GM18907 (cell line): ENCODE results near the gene KCNJ11.
"Not testable (repeated sequence)": the region's sequence is repeated elsewhere in the genome, so short reads cannot be mapped to it uniquely, and the experiment has no call there.

ENCODE experiments used
- ATAC-seq: cut with Tn5 transposase; IDR thresholded peaks from one replicate; pipeline ENCODE4 v1.9.1; 2021; ENCODE audit warnings: mild to moderate bottlenecking, moderate library complexity; ENCODE audit not compliant: unreplicated experiment

KCNJ11 gene

DNA sequence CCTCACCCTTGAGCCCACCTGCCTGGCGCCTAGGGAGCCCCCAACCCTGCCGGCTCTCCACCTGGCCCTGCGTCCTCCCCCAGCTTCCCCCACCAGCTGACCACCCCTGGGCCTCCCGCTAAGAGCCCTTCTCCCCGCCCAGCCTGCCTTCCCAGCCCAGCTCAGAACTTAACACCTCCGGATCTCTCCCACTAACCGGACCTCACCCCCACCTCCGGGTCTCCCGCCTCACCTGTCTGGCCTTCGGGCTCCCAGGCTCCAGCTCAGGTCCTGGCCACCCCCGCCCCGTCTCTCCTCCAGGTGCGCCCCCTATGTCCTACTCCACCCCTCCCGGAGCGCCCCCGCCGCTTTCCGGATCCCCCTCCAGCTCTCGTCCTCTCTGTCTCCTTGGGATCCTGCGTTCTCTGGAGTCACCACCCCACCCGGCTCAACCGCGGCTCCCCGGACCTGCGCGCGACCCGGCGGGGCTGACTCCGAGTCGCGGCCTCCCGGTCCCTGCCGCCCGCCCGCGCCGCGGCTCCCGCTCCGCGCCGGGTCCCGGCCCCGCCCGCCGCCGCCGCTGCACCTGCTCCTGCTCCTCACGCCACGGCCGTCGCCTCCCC lies at the start of gene KCNJ11:
Gene KCNJ11, minus strand, starts transcription at position 51 of the 602 bp plus-strand sequence. CDS start 568 bp downstream, outside the sequence.
- peak; percentile 42 for ATAC-seq

GRCh38 chr11:17437366-17437765 lies 48.9 kb upstream of the KCNJ11 start:
- ATAC-seq: no peak

- no peak for ATAC-seq
Observed at GRCh38 chr11:17434108-17434507, 45.6 kb upstream of the KCNJ11 start.

- no peak for ATAC-seq
Observed at GRCh38 chr11:17432002-17432401, 43.5 kb upstream of the KCNJ11 start.

GRCh38 chr11:17431139-17431538 lies 42.7 kb upstream of the KCNJ11 start:
- ATAC-seq: no peak

DNA sequence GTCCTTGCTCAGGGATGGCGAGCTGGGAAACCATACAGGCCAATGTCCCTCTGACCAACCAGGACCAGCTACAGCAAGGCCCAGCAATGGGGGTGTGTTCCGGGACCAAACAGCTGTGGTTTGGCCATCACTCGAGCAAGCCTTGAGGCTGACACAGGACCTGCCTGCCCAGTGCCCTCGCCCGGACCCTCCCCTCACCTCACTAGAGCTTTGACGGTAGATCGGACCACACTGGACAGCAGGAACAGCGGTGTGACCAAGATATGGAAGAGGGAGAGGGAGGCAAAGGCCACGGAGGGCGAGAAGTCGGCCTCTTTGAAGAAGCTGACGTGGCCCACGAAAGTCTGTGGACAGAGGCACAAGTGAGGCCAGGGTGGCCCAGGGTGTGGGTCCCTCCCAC lies 42.2 kb upstream of the KCNJ11 start:
- no peak for ATAC-seq

DNA sequence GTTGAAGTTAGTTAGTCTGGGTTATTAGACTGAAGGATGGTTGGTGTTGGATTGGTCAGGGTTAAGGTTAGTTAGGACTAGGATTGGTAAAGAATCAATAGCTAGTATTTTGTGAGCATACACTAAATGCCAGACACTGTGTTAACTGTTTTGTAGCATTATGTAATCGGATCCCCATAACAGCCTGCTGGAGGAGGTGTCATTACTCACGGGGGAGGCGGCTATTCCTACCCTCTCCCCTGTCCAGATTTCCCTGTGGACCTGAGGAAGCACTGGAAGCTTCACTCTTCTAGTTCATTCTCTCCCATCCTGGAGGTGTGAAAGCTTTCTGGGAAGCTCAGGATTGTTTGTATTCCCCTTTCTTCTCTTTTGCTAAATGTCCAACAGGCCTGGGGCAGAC lies 40.5 kb upstream of the KCNJ11 start:
- no peak for ATAC-seq

DNA sequence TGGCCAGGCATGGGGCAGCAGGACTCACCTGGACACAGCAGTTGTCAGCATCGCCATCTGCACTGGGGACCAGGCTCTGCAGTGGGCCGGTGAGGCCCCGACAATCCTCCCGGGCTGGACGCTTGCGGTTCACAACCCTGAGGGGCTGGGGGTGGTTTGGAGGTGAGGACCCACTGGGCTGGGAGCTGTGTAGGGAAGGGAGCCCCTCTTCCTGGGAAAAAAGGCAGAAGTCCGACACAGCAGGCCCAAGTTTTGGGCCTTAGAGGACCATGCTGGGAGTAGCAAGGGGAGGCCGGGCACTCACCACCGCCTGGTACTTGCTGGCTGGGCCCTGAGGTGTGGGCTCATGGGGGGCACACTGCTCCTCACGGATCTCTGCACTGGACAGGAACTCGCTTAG lies 39.8 kb upstream of the KCNJ11 start:
- ATAC-seq: no peak

GRCh38 chr11:17426233-17426632 lies 37.8 kb upstream of the KCNJ11 start:
- ATAC-seq: not testable (repeated sequence)

DNA sequence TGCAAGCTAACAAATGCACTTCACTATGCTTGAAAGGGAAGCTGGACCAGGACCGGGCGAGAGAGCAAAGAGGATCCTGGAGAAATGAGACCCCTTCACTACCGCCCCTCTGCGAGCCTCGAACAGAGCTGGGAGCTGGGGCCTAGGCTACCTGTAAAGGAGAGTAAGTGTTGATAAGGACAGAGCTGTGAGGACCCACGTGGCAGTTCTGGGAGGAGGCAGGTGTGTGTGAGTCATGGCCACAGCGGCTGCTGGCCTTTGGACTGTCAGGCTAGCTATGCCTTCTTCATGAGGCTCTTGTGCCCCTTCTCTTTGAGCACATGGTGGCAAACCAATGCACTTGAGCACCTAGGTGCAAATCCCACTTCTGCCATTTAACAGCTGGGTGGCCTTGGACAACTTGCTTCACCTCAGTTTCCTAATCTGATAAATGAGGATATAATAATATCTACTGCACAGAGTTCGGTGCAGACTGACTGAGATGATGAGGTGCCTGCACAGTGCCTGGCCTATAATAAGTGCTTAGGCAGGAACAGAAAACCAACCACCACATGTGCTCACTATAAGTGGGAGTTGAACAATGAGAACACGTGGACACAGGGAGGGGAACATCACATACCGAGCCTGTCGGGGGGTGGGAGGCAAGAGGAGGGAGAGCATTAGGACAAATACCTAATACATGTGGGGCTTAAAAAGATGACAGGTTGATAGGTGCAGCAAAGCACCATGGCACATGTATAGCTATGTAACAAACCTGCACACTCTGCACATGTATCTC lies 35.3 kb upstream of the KCNJ11 start:
- ATAC-seq: no peak

DNA sequence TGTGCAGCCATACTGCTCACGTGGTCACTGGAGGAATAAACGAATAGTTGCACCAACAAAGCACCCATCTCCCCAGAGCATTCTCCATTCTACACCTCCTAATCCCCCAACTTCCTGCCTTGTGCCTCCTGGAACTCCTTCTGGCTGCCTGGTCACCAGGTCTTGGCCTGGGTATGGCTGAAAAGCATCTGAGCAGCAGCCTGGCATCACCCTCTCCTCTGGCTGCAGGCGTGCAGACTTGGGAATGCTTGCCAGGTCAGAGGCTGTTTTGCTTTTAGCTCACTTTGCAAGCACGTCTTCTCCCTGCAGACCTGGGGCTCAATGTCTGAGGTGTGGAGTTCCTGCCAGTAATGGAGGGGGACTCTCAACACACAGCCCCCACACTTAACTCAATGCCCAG lies 33.3 kb upstream of the KCNJ11 start:
- ATAC-seq: no peak

GRCh38 chr11:17418444-17419081 lies 30.1 kb upstream of the KCNJ11 start:
- no peak for ATAC-seq

DNA sequence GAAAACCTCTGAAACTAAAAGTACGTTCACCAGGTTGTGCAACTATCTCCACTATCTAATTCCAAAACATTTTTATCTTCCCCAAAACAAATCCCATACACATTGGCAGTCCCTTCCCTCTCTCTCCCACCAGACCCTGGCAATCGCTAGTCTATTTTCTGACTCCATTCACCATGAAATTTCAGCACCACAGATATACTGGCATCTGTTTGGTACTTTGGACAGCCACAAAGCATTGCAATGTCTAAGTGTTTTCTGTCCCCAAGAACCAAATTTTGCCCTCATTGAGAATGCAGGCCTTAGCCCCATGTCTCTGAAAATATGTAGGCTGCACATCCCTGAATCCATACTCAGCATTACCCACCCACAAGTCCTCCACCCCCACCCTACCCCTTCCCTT lies 28.0 kb upstream of the KCNJ11 start:
- ATAC-seq: no peak

GRCh38 chr11:17415523-17416104 lies 27.2 kb upstream of the KCNJ11 start:
- ATAC-seq: no peak

DNA sequence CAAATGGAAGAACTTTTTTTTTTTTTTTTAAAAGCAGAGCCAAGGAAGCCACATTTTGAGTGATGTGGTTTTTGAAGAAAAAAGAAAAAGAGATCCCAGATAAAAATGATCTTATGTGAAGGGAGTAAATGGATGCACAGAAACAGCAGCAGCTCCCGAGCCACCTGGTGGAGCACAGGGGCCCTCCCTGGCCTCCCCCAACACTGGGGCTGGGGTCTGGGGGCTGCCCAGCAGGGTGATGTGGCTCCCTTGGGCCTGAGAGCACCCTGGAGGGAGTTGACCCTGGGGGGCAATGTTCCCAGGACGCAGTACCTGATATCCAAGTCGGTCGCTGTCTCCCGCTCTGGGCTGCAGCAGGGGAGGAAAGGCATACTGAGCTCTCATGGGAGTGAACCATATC lies 26.5 kb upstream of the KCNJ11 start:
- no peak for ATAC-seq

DNA sequence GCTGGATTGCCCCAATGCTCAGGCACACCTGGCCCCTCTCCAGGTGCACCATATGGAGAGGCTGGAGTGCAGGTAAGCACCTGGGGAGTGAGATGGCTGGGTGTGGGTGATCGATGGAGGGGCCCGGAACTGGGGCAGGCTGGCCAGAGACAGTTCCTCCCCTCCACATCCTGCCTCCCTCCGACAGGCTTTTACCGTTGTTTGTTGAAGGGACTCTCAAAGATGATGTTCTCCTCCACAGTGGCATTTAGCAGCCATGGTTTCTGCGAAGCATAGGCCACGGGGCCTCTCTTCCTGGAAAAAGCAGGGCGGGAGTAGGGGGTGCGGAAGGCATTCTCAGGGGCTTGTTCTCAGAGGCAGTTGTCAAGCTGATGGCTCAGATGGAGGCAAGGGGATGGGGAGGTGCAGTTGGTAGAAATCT lies 25.9 kb upstream of the KCNJ11 start:
- ATAC-seq: no peak

DNA sequence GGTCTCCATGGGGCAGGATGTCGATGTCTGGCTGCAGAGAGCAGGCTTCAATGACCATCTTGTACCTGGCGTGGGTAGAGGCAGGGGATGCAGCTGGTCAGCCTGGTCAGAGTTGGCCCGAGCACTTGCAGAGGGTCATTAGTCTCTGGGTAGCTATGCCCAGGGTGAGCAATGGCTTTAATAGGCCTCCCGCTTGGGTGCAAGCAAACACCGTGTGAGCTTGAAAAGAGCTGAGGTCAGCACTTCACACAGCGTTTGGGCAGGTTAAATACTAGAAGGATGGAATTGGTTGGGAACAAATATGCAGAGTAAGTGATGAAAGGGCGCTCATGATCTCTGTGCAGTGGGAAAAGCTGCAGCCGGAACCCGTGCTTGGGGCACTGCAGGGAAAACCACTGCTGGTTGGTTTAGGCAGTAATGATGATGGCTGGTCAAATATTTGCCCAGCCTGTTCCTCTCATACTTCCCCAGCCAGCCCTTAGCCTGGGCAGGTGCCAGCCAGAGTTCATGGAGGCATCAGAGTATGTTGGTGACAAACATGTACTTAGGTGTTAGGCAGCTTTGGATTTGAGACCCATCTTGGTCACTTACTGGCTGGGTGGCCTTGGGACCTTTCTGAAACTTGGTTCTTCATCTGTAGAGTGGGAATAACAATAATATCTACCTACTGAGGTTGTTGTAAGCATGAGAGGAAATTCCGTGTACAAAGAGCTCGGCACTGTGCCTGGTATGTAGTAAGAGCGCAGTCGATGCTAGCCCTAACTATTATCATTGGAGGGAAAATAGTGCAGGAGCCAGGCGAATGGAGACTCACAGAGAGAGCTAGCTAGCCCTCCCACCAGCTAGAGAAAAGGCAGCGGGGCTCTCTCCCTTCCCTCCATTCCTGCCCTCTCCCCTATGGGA lies 25.2 kb upstream of the KCNJ11 start:
- ATAC-seq: no peak

GRCh38 chr11:17412488-17413180 lies 24.2 kb upstream of the KCNJ11 start:
- no peak for ATAC-seq

DNA sequence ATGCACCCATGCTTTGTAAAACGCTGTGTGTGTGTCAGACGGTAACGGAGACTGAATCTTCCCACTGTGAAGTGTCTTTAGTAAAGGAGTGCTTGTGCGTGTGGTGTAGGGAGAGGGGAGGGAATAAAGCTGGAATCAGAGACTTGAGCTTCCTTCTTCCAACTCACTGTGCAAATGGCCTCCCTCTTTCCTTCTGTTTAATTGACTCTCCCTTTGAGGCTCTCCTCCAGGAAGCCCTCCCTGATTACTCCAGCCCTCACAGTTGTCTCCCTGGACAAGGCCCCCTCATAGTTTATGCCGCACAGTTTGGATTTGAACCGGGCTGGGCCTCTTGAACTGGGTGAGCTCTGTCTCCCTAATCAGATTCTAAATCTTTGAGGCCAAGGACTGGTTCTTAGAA lies 23.0 kb upstream of the KCNJ11 start:
- ATAC-seq: no peak
